AG04449 (cell line): ENCODE results near the gene STAB1.

Source experiments
- CTCF ChIA-PET: fragments of 350-600 bp; formaldehyde crosslinking; extraction: SDS; loops from one replicate; lab custom pipeline; 2021; ENCODE audit warnings: antibody characterized with exemption; lab: Yijun Ruan, JAX
- POLR2A ChIA-PET: fragments of 400-600, 350-600 bp; formaldehyde crosslinking; extraction: SDS; loops from one replicate; lab custom pipeline; 2020; ENCODE audit warnings: antibody characterized with exemption, inconsistent platforms; lab: Yijun Ruan, JAX
- DNase-seq: peaks from one replicate; pipeline ENCODE4 v3.0.0-alpha.2; 2010; ENCODE audit warnings: low read depth, low spot score
- H3K4me3 ChIP-seq: 2 replicates; pipeline ENCODE4 v1.5.1; 2011; ENCODE audit warnings: low read depth, mild to moderate bottlenecking, control low read depth, low read length
- CTCF ChIP-seq: IDR thresholded peaks from one replicate; pipeline ENCODE4 v1.5.1; 2011; ENCODE audit warnings: mild to moderate bottlenecking, moderate library complexity, low read length, control low read depth, inconsistent platforms; ENCODE audit not compliant: insufficient read depth; ENCODE audit errors: missing control alignments

STAB1 gene

GRCh38 chr3:52568069-52568468 lies 72.9 kb downstream of the STAB1 start:
- CTCF ChIA-PET, result interaction anchor here (1.3 kb wide), 1 partner anchor 19 kb away, joined by 3 read pairs; no protein-coding TSS in a partner anchor
- no peak for DNase-seq
- POLR2A ChIA-PET, result no interaction called here

GRCh38 chr3:52570076-52570475 lies 74.9 kb downstream of the STAB1 start:
- DNase-seq, result peak; percentile 40
- POLR2A ChIA-PET, result interaction anchor here (0.8 to 0.9 kb wide), 2 partner anchors 9 to 34 kb away, joined by 4 to 7 read pairs; partner anchors contain the start of gene UQCC5
- CTCF ChIA-PET, result interaction anchor here (1.1 kb wide), 1 partner anchor 11 kb away, joined by 4 read pairs; no protein-coding TSS in a partner anchor
- no peak overlapping the region for H3K4me3 ChIP-seq
- TF ChIP-seq CTCF, result no peak

More at GRCh38 chr3:52568069-52568468, 72.9 kb downstream of the STAB1 start:
- TF ChIP-seq CTCF, result no peak
- no peak overlapping the region for H3K4me3 ChIP-seq

GRCh38 chr3:52572221-52572620 lies 77.1 kb downstream of the STAB1 start:
- TF ChIP-seq CTCF, result no peak
- no peak overlapping the region for H3K4me3 ChIP-seq
- ChIA-PET CTCF (no interaction called here), POLR2A (no interaction called here)
- DNase-seq, result no peak
